HepG2 (cell line): ENCODE measurements around the gene THOC5. TPM values are rescaled to one million over a fixed set of nuclear protein-coding genes. Genes with fewer than 3 reads are reported as not detected.

Source experiments
- ATAC-seq: fragments of 200-7000 bp; cut with Tn5 transposase; 3 replicates; pipeline ENCODE4 v1.9.1; 2020; ENCODE audit warnings: mild to moderate bottlenecking, moderate library complexity
- BruUV-seq: library from RNA; stranded (reverse); fragments of 400-500 nt; replicated peaks from 2 replicates; lab custom pipeline; 2021; lab: Mats Ljungman, UMichigan
- CTCF ChIA-PET: fragments of 300-600 bp; formaldehyde crosslinking; extraction: SDS; loops from one replicate; lab custom pipeline; 2021; ENCODE audit warnings: low total read pairs, inconsistent platforms, low intra/inter-chr PET ratio; lab: Yijun Ruan, JAX
- POLR2A ChIA-PET: fragments of 350-600 bp; sonication (Branson Sonifier 250); formaldehyde crosslinking; loops from one replicate; lab custom pipeline; 2020; ENCODE audit warnings: antibody characterized with exemption, inconsistent platforms; lab: Yijun Ruan, JAX
- DNase-seq: peaks from one replicate; pipeline ENCODE4 v3.0.0-alpha.2; 2015; ENCODE audit warnings: low spot score
- FAIRE-seq: peaks from 3 replicates; lab custom pipeline; 2011; peaks lifted over from hg19 to GRCh38; lab: Jason Lieb, UNC
- H2AFZ ChIP-seq: one replicate; pipeline ENCODE4 v1.6.1; 2011; ENCODE audit warnings: low read length, inconsistent platforms
- H3K27ac ChIP-seq: fragments of 300-600 bp; 3 replicates; pipeline ENCODE4 v1.8.0; 2011; ENCODE audit warnings: mixed run types, mild to moderate bottlenecking, mixed read lengths, low read length, inconsistent platforms; ENCODE audit not compliant: insufficient read depth; ENCODE audit errors: extremely low read length
- H3K27me3 ChIP-seq, 2 experiments: fragments of 200-600 bp in 1 of 2; 2 replicates in 1 of 2; 3 replicates in 1 of 2; pipeline versions ENCODE4 v1.6.0 to v1.8.0; 2011; ENCODE audit warnings: low read length in 2 of 2, mild to moderate bottlenecking in 2 of 2, moderate library complexity in 2 of 2, inconsistent platforms in 1 of 2; ENCODE audit not compliant: insufficient read depth in 2 of 2, control insufficient read depth in 1 of 2
- H3K36me3 ChIP-seq, 2 experiments: fragments of 200-600 bp in 1 of 2; replicated peaks in 1 of 2; 2 replicates in 1 of 2; 3 replicates in 1 of 2; pipeline versions ENCODE4 v1.5.1 to v1.8.0; 2011; ENCODE audit warnings: low read length in 2 of 2, inconsistent platforms in 1 of 2; ENCODE audit not compliant: insufficient read depth in 2 of 2, control insufficient read depth in 1 of 2
- H3K4me1 ChIP-seq: 2 replicates; pipeline ENCODE4 v1.5.1; 2012; ENCODE audit warnings: low read length, inconsistent platforms; ENCODE audit not compliant: insufficient read depth
- H3K4me2 ChIP-seq: 2 replicates; pipeline ENCODE4 v1.6.0; 2011; ENCODE audit warnings: low read depth, low read length, inconsistent platforms
- H3K4me3 ChIP-seq, 3 experiments: fragments of 200-600 bp in 1 of 3; sonication (generic), shearing (Covaris generic) in 1 of 3; replicated peaks in 1 of 3; 2 replicates each; pipeline ENCODE4 v1.5.1; 2011 to 2016; ENCODE audit warnings: low read length in 3 of 3, inconsistent platforms in 2 of 3, low read depth in 2 of 3, mild to moderate bottlenecking in 2 of 3, control low read depth in 1 of 3, mixed read lengths in 1 of 3; ENCODE audit not compliant: insufficient read depth in 1 of 3
- H3K79me2 ChIP-seq: one replicate; pipeline ENCODE4 v1.6.1; 2011; ENCODE audit warnings: low read length, inconsistent platforms; ENCODE audit not compliant: insufficient read depth
- H3K9ac ChIP-seq: 2 replicates; pipeline ENCODE4 v1.6.0; 2011; ENCODE audit warnings: mild to moderate bottlenecking, low read depth, low read length, inconsistent platforms; ENCODE audit not compliant: insufficient read depth
- H3K9me3 ChIP-seq: 2 replicates; pipeline ENCODE4 v1.5.1; 2012; ENCODE audit warnings: mild to moderate bottlenecking, low read length
- H4K20me1 ChIP-seq: 2 replicates; pipeline ENCODE4 v1.6.0; 2011; ENCODE audit warnings: inconsistent platforms, mild to moderate bottlenecking, low read length, moderate library complexity; ENCODE audit not compliant: insufficient read depth
- ATAD3A ChIP-seq: sonication (generic); formaldehyde crosslinking; IDR thresholded peaks from 2 replicates; pipeline ENCODE4 v1.4.0; 2020; ENCODE audit warnings: missing genetic modification reagents
- CSRNP2 ChIP-seq: sonication (generic); formaldehyde crosslinking; conservative IDR thresholded peaks from 2 replicates; pipeline ENCODE4 v1.8.0; 2022; ENCODE audit warnings: low read depth, missing genetic modification reagents
- GLMP ChIP-seq: sonication (generic); formaldehyde crosslinking; IDR thresholded peaks from 2 replicates; pipeline ENCODE4 v1.9.0; 2021; ENCODE audit warnings: missing genetic modification reagents, mild to moderate bottlenecking, borderline replicate concordance
- PHB2 ChIP-seq: fragments of 450-650 bp; IDR thresholded peaks from 2 replicates; pipeline ENCODE4 v1.6.1; 2018; ENCODE audit not compliant: partially characterized antibody
- PLSCR1 ChIP-seq: sonication (generic); formaldehyde crosslinking; IDR thresholded peaks from 2 replicates; pipeline ENCODE4 v1.5.0; 2020; ENCODE audit warnings: missing genetic modification reagents, mild to moderate bottlenecking, borderline replicate concordance
- SRSF1 ChIP-seq: fragments of 200-400 bp; formaldehyde crosslinking; optimal IDR thresholded peaks from 2 replicates; pipeline ENCODE3; 2017; ENCODE audit warnings: mild to moderate bottlenecking, low read depth, low read length, moderate library complexity
- TFDP2 ChIP-seq: sonication (generic); formaldehyde crosslinking; IDR thresholded peaks from 2 replicates; pipeline ENCODE4 v1.4.0; 2020; ENCODE audit warnings: missing genetic modification reagents
- THAP11 ChIP-seq: IDR thresholded peaks from 2 replicates; pipeline ENCODE4 v1.6.1; 2016; ENCODE audit warnings: missing biosample characterization, missing genetic modification reagents
- ZBTB38 ChIP-seq: sonication (generic); formaldehyde crosslinking; IDR thresholded peaks from 2 replicates; pipeline ENCODE4 v1.5.1; 2020; ENCODE audit warnings: mild to moderate bottlenecking, missing genetic modification reagents
- ZFP62 ChIP-seq: sonication (generic); formaldehyde crosslinking; IDR thresholded peaks from 2 replicates; pipeline ENCODE4 v1.4.0; 2020; ENCODE audit warnings: missing genetic modification reagents
- ZNF570 ChIP-seq: sonication (generic); formaldehyde crosslinking; IDR thresholded peaks from 2 replicates; pipeline ENCODE4 v1.4.0; 2020; ENCODE audit warnings: mild to moderate bottlenecking, missing genetic modification reagents, borderline replicate concordance
- ZNF782 ChIP-seq: sonication (generic); formaldehyde crosslinking; IDR thresholded peaks from 2 replicates; pipeline ENCODE4 v1.4.0; 2020; ENCODE audit warnings: missing genetic modification reagents, mild to moderate bottlenecking, borderline replicate concordance
- ZNF816 ChIP-seq: sonication (generic); formaldehyde crosslinking; IDR thresholded peaks from 2 replicates; pipeline ENCODE4 v1.8.0; 2022; ENCODE audit warnings: missing genetic modification reagents, mild to moderate bottlenecking, borderline replicate concordance
- WGBS: methylation state at CpG from one replicate; pipeline ENCODE4 v1.1.6; 2017; ENCODE audit warnings: low lambda C conversion rate; 5-methylcytosine and 5-hydroxymethylcytosine counted together
- in situ Hi-C: cut with HindIII; loops from 2 replicates; pipeline ENCODE4 v1.10.0; 2017; ENCODE audit warnings: low pct_unique_long_range_greater_than_20kb; ENCODE audit not compliant: extremely low pct_ligation_motif_present
- intact Hi-C: fragments of 100-400 bp; cut with micrococcal nuclease; formaldehyde crosslinking; loops from one replicate; pipeline ENCODE4 v1.10.0; 2022; ENCODE audit not compliant: unreplicated experiment
- polyA plus RNA-seq, 8 experiments: library from polyadenylated mRNA; depleted of rRNA in 3 of 8; stranded (reverse) in 7 of 8; unstranded in 1 of 8; fragments of >200 nt; fragmentation: Illumina TruSeq in 4 of 8; extraction: Trizol in 4 of 8; gene quantifications; 2 replicates each; pipeline versions ENCODE4 v1.2.1 to v1.2.3, GENCODE V29; 2011 to 2016; ENCODE audit warnings: low read depth in 4 of 8, missing spikeins in 1 of 8, mixed read lengths in 1 of 8; ENCODE audit not compliant: insufficient read depth in 1 of 8
- total RNA-seq, 5 experiments: library from RNA; depleted of rRNA; stranded (reverse); fragments of >200 nt; fragmentation: Illumina TruSeq; extraction: Trizol; gene quantifications; 2 replicates each; pipeline ENCODE4 v1.2.3, GENCODE V29; 2016; ENCODE audit warnings: low read depth in 1 of 5

The THOC5 gene
- total and polyA plus RNA-seq, 2 of the 13 experiments (the other 11 are each of a cell fraction or from before 2014, with no cell fraction given) = 45.8 to 46.7 TPM

- no TSS peak for BruUV-seq
- FAIRE-seq (no peak), DNase-seq (no peak), ATAC-seq (no peak; the same call in 2 of the 3 replicates)
- no peak overlapping the region for H2AFZ ChIP-seq
- in situ Hi-C loops (no loop called here), intact Hi-C loops (loop anchor here (1.0 kb wide), 1 partner anchor 27 kb away; no protein-coding TSS in a partner anchor)
- 46% methylated on average over 7 of the region's 7 CpGs for WGBS
- peaks cover 3 to 21% of the 10 kb centered on the region in 2 experiments; a peak in 4 of 5 replicates for H3K27me3 ChIP-seq
- H3K36me3 ChIP-seq = no peaks in the 10 kb centered on the region
- no peaks in the 10 kb centered on the region for H3K9me3 ChIP-seq
- no peak overlapping the region for H3K9ac ChIP-seq
- peaks cover 7% of the 10 kb centered on the region; the same call in 1 of the 2 replicates for H4K20me1 ChIP-seq
- no peak overlapping the region for H3K4me3 ChIP-seq
- H3K27ac ChIP-seq = no peak overlapping the region
- H3K4me1 ChIP-seq = peaks cover 13% of the 10 kb centered on the region; the same call in 1 of the 2 replicates
- ChIA-PET CTCF (no interaction called here), POLR2A (no interaction called here)
- no peak overlapping the region for H3K4me2 ChIP-seq
- no peak for TF ChIP-seq PLSCR1 (CRISPR knock-in tag)
- no peak for TF ChIP-seq ZBTB38 (CRISPR knock-in tag)
- no peak for TF ChIP-seq TFDP2 (CRISPR knock-in tag)
- no peak for TF ChIP-seq GLMP
- no peak for TF ChIP-seq CSRNP2
- no peak for TF ChIP-seq ZNF816 (CRISPR knock-in tag)
- TF ChIP-seq SRSF1 = no peak
- no peak for TF ChIP-seq ZNF782 (CRISPR knock-in tag)
- no peak for TF ChIP-seq THAP11
- TF ChIP-seq PHB2 = no peak
- no peak for TF ChIP-seq ZFP62
- no peak for TF ChIP-seq ATAD3A (CRISPR knock-in tag)
- no peak for TF ChIP-seq ZNF570
- H3K79me2 ChIP-seq = no peaks in the 10 kb centered on the region
Measured at GRCh38 chr22:29482726-29483125, 70.8 kb downstream of the THOC5 start.
